ENCODE measurements around the gene OCA2. TPM values are rescaled to one million over a fixed set of nuclear protein-coding genes. Genes with fewer than 3 reads are reported as not detected.

OCA2 gene
- total RNA-seq, 1 experiment from 2014 or later, result 0.13 TPM

DNA sequence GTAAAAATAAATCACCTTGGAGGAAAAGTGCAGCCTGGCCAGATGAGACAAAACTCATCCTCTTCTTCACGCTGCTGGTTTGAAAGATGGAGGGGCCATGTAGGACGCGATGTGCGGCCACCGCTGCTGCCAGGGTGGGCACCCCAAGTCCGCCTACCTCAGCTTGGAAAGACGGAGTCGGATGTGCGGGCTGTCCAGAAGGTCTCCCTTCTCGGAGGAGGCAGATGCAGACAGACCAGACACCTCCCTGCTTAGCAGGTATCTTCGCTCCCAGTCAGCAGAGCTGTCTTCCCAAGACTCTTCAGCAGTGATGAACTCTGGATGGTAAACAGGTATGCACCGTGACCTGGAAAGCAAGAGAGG lies 71.4 kb downstream of the OCA2 start:
- DNase-seq (ENCODE audit: low read depth, low spot score) (no peak), ATAC-seq (no peak)
- Histone ChIP-seq H3K9me3 (ENCODE audit: control insufficient read depth, insufficient read depth, low read depth, low read length) (no peaks in the 10 kb centered on the region), H3K27me3 (ENCODE audit: control insufficient read depth, insufficient read depth, low read length) (no peaks in the 10 kb centered on the region), H3K4me1 (ENCODE audit: control insufficient read depth, insufficient read depth, low read length) (no peaks in the 10 kb centered on the region), H3K4me3 (ENCODE audit: low read depth in 2 of 2, low read length in 2 of 2) (no peak overlapping the region), H3K36me3 (ENCODE audit: control insufficient read depth, insufficient read depth, low read length) (no peaks in the 10 kb centered on the region), H3K27ac (ENCODE audit: low read length) (no peak overlapping the region)
- in situ Hi-C loops (cut with HindIII; ENCODE audit: low pct_unique_long_range_greater_than_20kb, low sequenced_read_pairs) (no loop called here), intact Hi-C loops (cut with micrococcal nuclease; ENCODE audit: unreplicated experiment) (no loop called here)
- POLR2A ChIA-PET, result no interaction called here
- CTCF ChIA-PET, result no interaction called here
- no TSS peak for BruUV-seq (replicated peaks)
- TF ChIP-seq, protein P1, sequence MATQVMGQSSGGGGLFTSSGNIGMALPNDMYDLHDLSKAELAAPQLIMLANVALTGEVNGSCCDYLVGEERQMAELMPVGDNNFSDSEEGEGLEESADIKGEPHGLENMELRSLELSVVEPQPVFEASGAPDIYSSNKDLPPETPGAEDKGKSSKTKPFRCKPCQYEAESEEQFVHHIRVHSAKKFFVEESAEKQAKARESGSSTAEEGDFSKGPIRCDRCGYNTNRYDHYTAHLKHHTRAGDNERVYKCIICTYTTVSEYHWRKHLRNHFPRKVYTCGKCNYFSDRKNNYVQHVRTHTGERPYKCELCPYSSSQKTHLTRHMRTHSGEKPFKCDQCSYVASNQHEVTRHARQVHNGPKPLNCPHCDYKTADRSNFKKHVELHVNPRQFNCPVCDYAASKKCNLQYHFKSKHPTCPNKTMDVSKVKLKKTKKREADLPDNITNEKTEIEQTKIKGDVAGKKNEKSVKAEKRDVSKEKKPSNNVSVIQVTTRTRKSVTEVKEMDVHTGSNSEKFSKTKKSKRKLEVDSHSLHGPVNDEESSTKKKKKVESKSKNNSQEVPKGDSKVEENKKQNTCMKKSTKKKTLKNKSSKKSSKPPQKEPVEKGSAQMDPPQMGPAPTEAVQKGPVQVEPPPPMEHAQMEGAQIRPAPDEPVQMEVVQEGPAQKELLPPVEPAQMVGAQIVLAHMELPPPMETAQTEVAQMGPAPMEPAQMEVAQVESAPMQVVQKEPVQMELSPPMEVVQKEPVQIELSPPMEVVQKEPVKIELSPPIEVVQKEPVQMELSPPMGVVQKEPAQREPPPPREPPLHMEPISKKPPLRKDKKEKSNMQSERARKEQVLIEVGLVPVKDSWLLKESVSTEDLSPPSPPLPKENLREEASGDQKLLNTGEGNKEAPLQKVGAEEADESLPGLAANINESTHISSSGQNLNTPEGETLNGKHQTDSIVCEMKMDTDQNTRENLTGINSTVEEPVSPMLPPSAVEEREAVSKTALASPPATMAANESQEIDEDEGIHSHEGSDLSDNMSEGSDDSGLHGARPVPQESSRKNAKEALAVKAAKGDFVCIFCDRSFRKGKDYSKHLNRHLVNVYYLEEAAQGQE (IDR thresholded peaks at IDR 0.05; ENCODE audit: insufficient read depth in 1 of 2, low read depth in 2 of 2, low read length in 1 of 2), result no peak
- no peak for TF ChIP-seq TCF7L2 (IDR thresholded peaks at IDR 0.05; ENCODE audit: low read depth, low read length)
- TF ChIP-seq, protein P2, sequence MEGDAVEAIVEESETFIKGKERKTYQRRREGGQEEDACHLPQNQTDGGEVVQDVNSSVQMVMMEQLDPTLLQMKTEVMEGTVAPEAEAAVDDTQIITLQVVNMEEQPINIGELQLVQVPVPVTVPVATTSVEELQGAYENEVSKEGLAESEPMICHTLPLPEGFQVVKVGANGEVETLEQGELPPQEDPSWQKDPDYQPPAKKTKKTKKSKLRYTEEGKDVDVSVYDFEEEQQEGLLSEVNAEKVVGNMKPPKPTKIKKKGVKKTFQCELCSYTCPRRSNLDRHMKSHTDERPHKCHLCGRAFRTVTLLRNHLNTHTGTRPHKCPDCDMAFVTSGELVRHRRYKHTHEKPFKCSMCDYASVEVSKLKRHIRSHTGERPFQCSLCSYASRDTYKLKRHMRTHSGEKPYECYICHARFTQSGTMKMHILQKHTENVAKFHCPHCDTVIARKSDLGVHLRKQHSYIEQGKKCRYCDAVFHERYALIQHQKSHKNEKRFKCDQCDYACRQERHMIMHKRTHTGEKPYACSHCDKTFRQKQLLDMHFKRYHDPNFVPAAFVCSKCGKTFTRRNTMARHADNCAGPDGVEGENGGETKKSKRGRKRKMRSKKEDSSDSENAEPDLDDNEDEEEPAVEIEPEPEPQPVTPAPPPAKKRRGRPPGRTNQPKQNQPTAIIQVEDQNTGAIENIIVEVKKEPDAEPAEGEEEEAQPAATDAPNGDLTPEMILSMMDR (IDR thresholded peaks at IDR 0.05), result no peak
- TF ChIP-seq SIN3A (IDR thresholded peaks at IDR 0.05; ENCODE audit: borderline replicate concordance, insufficient read depth, low read depth, low read length), result no peak
- no peak for TF ChIP-seq POLR2AphosphoS5 (IDR thresholded peaks at IDR 0.05; ENCODE audit: low read depth, low read length)

DNA sequence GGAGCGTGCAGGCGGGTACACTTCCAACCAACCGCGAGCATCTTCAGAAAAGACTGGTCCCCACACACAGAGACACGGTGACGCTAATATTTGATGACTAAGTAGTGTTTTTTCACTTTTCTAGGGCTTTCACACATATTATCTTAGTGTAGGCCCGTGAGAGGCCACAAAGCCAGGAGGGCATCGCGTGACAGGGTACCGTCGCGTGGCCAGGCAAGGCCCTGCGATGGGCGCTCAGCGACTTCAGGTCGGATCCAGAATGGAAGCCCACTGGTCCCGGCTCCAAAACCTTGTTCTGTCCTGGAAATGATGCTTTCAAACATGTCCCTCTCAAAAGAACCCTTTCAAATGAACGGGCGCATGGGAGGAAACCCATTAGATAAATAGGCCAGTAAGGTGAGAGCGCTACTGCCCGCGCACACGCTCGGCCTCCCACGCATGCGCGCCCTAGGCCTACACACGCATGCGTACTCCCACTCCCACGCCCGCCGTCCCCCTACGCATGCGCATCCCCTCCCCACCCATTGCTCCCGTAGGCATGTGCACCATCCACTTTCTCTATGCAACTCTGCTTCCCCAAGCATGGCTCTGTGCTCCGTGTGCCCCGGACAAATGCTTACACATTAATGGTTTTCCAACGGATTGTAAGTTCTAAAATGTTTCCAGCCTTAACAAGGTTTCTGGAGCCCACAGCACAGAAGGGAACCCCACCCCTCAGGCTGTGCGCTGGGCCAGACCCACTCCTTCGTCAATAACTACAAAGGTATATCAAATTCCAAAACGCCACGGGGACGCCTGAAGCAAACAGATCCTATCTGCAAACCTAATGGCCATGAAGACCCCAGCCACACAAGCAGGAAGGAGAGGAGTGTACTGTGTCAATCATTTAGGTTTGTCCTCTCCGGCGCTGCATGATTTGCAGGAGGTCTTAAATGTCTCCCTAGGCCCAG lies 72.1 kb downstream of the OCA2 start:
- intact Hi-C loops (cut with micrococcal nuclease; ENCODE audit: unreplicated experiment) (no loop called here), in situ Hi-C loops (cut with HindIII; ENCODE audit: low pct_unique_long_range_greater_than_20kb, low sequenced_read_pairs) (no loop called here)
- no peaks in the 10 kb centered on the region for H3K4me1 ChIP-seq (ENCODE audit: control insufficient read depth, insufficient read depth, low read length)
- no peaks in the 10 kb centered on the region for H3K36me3 ChIP-seq (ENCODE audit: control insufficient read depth, insufficient read depth, low read length)
- no TSS peak for BruUV-seq (replicated peaks)
- no peak for ATAC-seq
- H3K4me3 ChIP-seq (ENCODE audit: low read depth in 2 of 2, low read length in 2 of 2), result no peak overlapping the region
- H3K9me3 ChIP-seq (ENCODE audit: control insufficient read depth, insufficient read depth, low read depth, low read length), result no peaks in the 10 kb centered on the region
- no peak for DNase-seq (ENCODE audit: low read depth, low spot score)
- H3K27ac ChIP-seq (ENCODE audit: low read length), result no peak overlapping the region
- no peak for TF ChIP-seq TCF7L2 (IDR thresholded peaks at IDR 0.05; ENCODE audit: low read depth, low read length)
- TF ChIP-seq SIN3A (IDR thresholded peaks at IDR 0.05; ENCODE audit: borderline replicate concordance, insufficient read depth, low read depth, low read length), result no peak
- no peak for TF ChIP-seq POLR2AphosphoS5 (IDR thresholded peaks at IDR 0.05; ENCODE audit: low read depth, low read length)
- TF ChIP-seq, protein P1 (IDR thresholded peaks at IDR 0.05; ENCODE audit: insufficient read depth in 1 of 2, low read depth in 2 of 2, low read length in 1 of 2), result no peak
- TF ChIP-seq, protein P2 (IDR thresholded peaks at IDR 0.05), result no peak
- ChIA-PET POLR2A (no interaction called here), CTCF (no interaction called here)
- H3K27me3 ChIP-seq (ENCODE audit: control insufficient read depth, insufficient read depth, low read length), result no peaks in the 10 kb centered on the region

All from Panc1 (cell line).